Cardiac muscle cell (in vitro differentiated cells and primary cell): Measurements from ENCODE around the gene DACT3. TPM values are rescaled to one million over a fixed set of nuclear protein-coding genes. Genes with fewer than 3 reads are reported as not detected.

Experiments used
- DNase-seq, 2 donors: peaks; one replicate each; pipeline versions ENCODE4 v3.0.0 to v3.0.0-alpha.2; 2010 to 2017; ENCODE audit warnings: low read depth in 1 of 2, low spot score in 1 of 2
- H3K27ac ChIP-seq: fragments of 200-600 bp; sonication (generic); 2 replicates; pipeline ENCODE4 v1.5.1; 2016
- H3K27me3 ChIP-seq: fragments of 200-600 bp; sonication (generic); 2 replicates; pipeline ENCODE4 v1.6.0; 2016; ENCODE audit warnings: control low read depth
- H3K36me3 ChIP-seq: fragments of 200-600 bp; sonication (generic); 2 replicates; pipeline ENCODE4 v1.5.1; 2016; ENCODE audit warnings: control low read depth
- H3K4me1 ChIP-seq: fragments of 200-600 bp; sonication (generic); 2 replicates; pipeline ENCODE4 v1.8.1; 2017; ENCODE audit warnings: low read depth, mild to moderate bottlenecking, mixed run types
- H3K4me3 ChIP-seq: fragments of 200-600 bp; sonication (generic); 2 replicates; pipeline ENCODE4 v1.5.1; 2016; ENCODE audit warnings: mild to moderate bottlenecking
- H3K9me3 ChIP-seq: fragments of 200-600 bp; sonication (generic); 2 replicates; pipeline ENCODE4 v1.5.1; 2017; ENCODE audit warnings: low read depth, mild to moderate bottlenecking, control low read depth
- CTCF ChIP-seq: IDR thresholded peaks from 2 replicates; pipeline ENCODE4 v1.5.1; 2012; ENCODE audit warnings: low read depth, mild to moderate bottlenecking, low read length
- polyA plus RNA-seq: library from polyadenylated mRNA; unstranded; fragments of >200 nt; fragmentation: Nextera tagmentation; extraction: Ambion mirVana; gene quantifications from 2 replicates; pipeline ENCODE4 v1.2.1, GENCODE V29; 2016
- total RNA-seq: library from RNA; depleted of rRNA; stranded (reverse); fragments of >200 nt; gene quantifications from 2 replicates; pipeline ENCODE4 v1.2.3, GENCODE V29; 2016

The DACT3 gene
- total and polyA plus RNA-seq, 2 experiments from 2014 or later: 107 to 142 TPM

- Histone ChIP-seq H3K36me3 (peaks cover 21% of the 10 kb centered on the region), H3K4me1 (no peaks in the 10 kb centered on the region), H3K4me3 (no peak overlapping the region), H3K27me3 (no peaks in the 10 kb centered on the region), H3K27ac (no peak overlapping the region), H3K9me3 (no peaks in the 10 kb centered on the region)
- DNase-seq: no peak
- no peak for TF ChIP-seq CTCF
Observed at GRCh38 chr19:46611776-46612175, 49.2 kb downstream of the DACT3 start.

- TF ChIP-seq CTCF: no peak
- Histone ChIP-seq H3K4me1 (no peaks in the 10 kb centered on the region), H3K27me3 (no peaks in the 10 kb centered on the region), H3K36me3 (peaks cover 27% of the 10 kb centered on the region), H3K27ac (peak overlapping the region; percentile 39), H3K4me3 (no peak overlapping the region), H3K9me3 (no peaks in the 10 kb centered on the region)
- peak in 1 of 2 donors; percentile 51 for DNase-seq
Observed at GRCh38 chr19:46610851-46611770, 49.9 kb downstream of the DACT3 start.

GRCh38 chr19:46610413-46610775, 50.6 kb downstream of the DACT3 start:
- peaks cover 34% of the 10 kb centered on the region for H3K36me3 ChIP-seq
- DNase-seq: no peak

GRCh38 chr19:46609511-46610412, 51.2 kb downstream of the DACT3 start:
- TF ChIP-seq CTCF: no peak
- H3K36me3 ChIP-seq: peaks cover 34% of the 10 kb centered on the region
- peak overlapping the region; percentile 39 for H3K27ac ChIP-seq
- no peaks in the 10 kb centered on the region for H3K4me1 ChIP-seq
- H3K9me3 ChIP-seq: no peaks in the 10 kb centered on the region
- DNase-seq: no peak
- H3K4me3 ChIP-seq: no peak overlapping the region
- H3K27me3 ChIP-seq: no peaks in the 10 kb centered on the region

More at GRCh38 chr19:46610413-46610775, 50.6 kb downstream of the DACT3 start:
- TF ChIP-seq CTCF: no peak
- Histone ChIP-seq H3K4me3 (no peak overlapping the region), H3K9me3 (no peaks in the 10 kb centered on the region), H3K4me1 (no peaks in the 10 kb centered on the region), H3K27me3 (no peaks in the 10 kb centered on the region), H3K27ac (peak overlapping the region; percentile 39)

- Histone ChIP-seq H3K4me1 (peaks cover 6% of the 10 kb centered on the region), H3K4me3 (no peak overlapping the region), H3K27me3 (no peaks in the 10 kb centered on the region), H3K36me3 (peaks cover 34% of the 10 kb centered on the region), H3K9me3 (no peaks in the 10 kb centered on the region), H3K27ac (no peak overlapping the region)
- no peak for TF ChIP-seq CTCF
- DNase-seq: no peak
Observed at GRCh38 chr19:46608581-46609345, 52.2 kb downstream of the DACT3 start.
